ENCODE measurements around the gene TMEM119.
"Not testable (repeated sequence)": the region's sequence is repeated elsewhere in the genome, so short reads cannot be mapped to it uniquely, and the experiment has no call there.

TMEM119 gene

GRCh38 chr12:108598553-108599250 lies 818 bp upstream of the TMEM119 start:
- no peak for DNase-seq

DNA sequence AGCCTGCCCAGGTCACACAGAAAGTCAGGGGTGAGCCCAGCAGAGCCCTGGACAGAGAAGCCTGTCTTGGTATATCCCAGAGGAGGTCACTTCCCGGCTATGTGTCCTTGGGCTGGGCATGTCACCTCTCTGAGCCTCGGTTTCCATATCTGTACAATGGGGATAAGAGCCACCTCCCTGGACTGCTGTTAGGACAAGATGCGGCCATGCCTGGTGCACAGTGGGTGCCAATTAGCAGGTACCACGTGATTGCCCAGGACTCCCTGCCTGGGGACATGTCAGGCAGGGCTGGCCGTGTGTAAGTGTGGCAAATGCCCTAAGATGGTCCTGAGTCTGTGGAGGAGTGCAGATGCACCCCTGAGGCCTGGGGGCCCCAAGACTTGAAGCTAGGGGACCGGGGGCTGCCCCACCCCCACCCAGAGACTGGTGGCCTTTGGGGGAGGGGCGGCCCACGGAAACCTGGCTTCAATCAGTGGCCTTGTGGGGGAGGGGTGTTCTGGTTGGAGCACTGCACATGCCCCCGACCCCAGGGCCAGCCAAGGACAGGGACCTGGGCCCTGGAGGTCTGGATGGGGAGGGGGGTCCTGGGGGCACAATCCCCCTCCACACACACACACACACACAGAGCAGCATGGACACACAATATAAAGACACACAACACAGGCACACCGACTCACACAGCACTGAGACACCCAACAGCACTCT lies 878 bp downstream of the TMEM119 start:
- no peak for DNase-seq

GRCh38 chr12:108595711-108596647 lies 1.9 kb downstream of the TMEM119 start:
- DNase-seq: no peak

GRCh38 chr12:108594960-108595710 lies 2.7 kb downstream of the TMEM119 start:
- no peak for DNase-seq

GRCh38 chr12:108594323-108594903 lies 3.5 kb downstream of the TMEM119 start:
- DNase-seq: no peak

GRCh38 chr12:108592033-108592909 lies 5.6 kb downstream of the TMEM119 start:
- no peak for DNase-seq

- DNase-seq: no peak
These were observed 6.5 kb downstream of the TMEM119 start for GRCh38 chr12:108591267-108591980.

- not testable (repeated sequence) for DNase-seq
These were observed 7.4 kb downstream of the TMEM119 start for GRCh38 chr12:108590463-108590862.

DNA sequence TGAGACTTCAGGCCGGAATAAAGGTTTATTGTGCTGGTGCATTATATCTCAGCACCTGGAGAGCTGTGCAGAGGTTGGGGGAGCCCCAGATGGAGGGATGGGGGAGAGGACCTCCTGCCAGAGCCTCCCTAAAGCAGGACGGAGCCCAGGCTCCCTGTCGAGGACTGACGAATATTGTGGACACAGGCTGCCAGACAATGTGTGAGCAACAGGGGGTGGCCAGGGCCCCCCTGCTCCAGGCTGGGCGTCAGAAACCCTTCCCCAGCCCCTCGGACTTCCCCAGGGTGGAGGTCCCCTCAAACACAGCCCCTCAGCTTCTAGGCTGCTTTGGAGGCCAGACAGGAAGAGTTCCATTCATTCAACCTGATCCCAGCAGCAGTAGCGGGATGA lies 8.0 kb downstream of the TMEM119 start:
- no peak for DNase-seq

DNA sequence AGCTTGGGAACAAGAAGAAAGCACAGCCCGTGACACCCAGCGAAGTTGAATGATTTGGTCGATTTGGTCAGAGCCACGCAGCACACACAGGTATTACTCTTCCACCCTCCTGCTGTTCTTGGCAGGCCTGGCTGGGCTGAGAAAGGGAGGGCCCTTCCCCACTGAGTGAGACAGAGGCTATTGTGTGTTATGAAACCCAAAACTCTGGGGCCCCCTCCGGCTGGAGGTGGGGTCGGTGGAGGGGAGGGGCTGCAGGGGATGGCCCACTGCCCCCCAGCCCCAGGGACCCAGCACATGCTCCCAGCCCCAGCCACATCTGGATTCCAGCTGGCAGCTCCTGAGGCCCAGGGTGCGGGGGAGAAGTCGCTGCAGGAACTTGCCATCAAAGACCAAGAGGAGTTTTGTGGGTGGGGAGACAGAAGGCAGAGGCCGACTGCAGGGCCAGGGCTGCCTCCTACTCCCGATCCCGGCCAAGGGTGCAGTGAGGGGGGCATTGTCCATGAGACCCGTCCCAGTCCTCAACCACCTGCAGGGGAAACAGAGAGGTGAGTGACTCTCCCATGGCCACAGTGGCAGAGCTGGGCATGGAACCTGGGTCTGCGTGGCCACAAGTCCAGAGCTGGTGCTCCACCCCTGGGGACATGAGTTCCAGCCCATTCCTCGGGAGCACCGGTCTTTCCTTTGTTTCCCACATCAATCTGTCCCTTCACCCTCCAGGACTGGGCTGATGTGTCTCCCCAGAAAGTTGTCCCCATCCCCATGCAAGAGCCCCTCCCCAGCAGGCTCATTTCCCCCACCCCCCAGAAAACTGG lies 8.7 kb downstream of the TMEM119 start:
- DNase-seq: no peak

DNA sequence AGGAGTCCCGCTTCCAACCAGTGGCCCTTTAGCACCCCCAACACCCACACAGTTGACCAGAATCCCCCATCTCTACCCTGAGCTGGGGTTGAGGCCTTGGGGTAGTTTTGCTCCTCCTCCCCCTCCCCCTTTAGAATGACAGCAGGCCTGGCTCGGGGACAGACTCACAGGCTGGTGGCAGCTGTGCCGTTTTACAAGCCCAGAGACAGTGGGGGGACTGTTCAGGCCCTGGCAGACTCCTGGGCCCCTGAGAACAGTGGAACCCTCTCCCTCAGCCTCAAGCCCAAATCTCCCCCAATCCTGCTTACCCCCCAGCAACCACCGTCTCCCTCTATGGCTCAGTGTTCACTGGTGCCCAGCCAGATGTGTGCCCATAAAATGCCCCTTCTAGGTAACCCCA lies 10.1 kb downstream of the TMEM119 start:
- DNase-seq: no peak

DNA sequence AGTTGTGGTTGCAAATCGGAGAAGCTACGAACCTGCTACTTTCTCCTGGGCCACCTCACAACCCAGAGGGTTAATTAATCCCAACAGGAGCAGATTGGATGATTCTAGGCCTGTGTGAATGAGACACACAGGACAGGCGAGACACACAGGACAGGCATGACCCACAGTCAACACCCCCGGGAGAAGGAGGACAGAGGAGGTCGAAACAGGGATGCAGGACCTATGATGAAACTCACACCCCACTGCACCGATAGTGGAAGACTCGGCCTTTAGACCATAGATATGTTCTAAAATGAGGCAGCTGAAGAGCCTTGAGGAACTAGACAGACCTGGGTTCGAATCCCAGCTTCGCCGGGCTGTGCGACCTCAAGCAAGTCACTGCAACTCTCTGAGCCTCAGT lies 11.6 kb downstream of the TMEM119 start:
- no peak for DNase-seq

DNA sequence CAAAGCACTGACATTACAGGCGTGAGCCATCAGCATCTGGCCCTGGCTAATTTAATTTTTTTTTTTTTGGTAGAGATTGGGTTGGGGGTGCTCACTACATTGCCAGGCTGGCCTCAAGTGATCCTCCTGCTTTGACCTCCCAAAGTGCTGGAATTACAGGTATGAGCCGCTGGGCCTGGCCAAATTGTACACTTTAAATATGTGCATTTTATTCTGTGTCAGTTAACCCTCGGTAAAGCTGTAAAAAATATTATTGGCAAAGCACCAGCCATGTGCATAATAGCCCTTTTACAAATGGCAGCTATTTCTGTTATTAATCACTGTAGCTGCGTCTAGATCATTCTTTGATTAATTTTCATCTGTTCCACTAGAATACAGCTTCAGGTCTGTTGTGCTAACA lies 12.0 kb downstream of the TMEM119 start:
- DNase-seq: no peak

- no peak for DNase-seq
These were observed 13.3 kb downstream of the TMEM119 start for GRCh38 chr12:108584456-108585065.

DNA sequence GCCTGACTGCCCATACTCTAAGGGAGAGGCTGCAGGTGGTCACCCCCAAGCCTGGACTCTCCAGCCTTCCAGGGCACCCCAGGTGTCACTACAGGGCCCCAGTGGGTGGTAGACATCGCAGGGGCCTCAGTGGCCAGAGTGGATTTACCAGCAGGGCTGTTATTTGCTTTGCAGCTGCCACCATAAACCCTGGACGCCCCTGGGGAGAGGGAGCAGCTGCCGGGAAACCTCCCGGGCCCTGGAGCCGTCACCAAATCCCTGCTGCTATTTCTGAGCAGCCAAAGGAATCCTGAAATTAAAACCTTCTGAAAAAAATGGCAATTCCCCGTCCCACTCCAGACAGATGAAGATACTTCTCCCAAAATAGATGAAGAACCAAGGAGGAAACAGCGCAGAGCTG lies 13.9 kb downstream of the TMEM119 start:
- no peak for DNase-seq

- DNase-seq: no peak
These were observed 14.7 kb downstream of the TMEM119 start for GRCh38 chr12:108582978-108583770.

DNA sequence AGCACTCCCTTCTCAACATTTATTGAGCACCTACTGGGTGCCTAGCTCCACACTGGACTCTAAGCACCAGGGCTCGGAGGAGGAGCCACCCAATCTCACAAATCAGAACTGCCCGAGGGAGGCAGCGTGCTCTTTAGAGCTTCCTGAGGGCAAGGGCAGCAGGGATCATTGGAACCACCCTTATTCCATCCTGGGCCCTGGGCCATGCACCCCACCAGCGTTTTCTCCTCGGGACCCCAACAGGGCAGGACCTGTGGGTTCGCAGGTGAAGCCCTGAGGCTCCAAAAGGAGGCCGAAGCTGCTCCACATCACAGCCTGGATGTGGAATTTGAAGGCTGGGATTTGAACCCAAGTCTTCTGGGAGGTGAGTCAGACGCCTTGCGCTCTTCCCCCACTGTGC lies 15.4 kb downstream of the TMEM119 start:
- no peak for DNase-seq
